ENCODE data around the gene OTULIN.

DNA sequence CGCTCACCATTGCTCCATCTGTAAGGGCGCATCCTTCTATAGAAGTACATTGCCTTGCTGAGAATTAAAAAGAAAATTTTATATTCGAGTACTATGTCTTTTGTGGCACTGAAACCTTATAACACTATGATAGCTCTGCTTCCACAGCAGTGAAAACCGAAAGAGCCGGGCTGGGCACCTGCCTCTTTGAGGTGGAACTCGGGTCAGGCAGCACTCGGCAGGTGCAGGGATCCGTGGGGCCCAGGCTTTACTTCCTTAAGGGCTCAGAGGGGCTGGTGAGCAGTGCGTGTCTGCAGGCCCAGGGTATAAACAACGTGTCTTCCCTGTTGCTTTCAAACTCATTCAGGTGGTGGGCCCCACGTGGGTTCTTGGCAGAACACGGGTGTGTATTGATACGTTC is 69.9 kb downstream of the OTULIN start:
- TF ChIP-seq CTCF (conservative IDR thresholded peaks at IDR 0.05; ENCODE audit: low read length) (no peak), EZH2phosphoT487 (IDR thresholded peaks at IDR 0.05; ENCODE audit: borderline replicate concordance) (no peak)
